Vagina (tissue), 2 donors: Measurements from ENCODE around the gene PPFIBP2.

Experiments
- CTCF ChIP-seq, 3 experiments: fragments of 450-650 bp in 2 of 3; fragments of 200-600 bp in 1 of 3; sonication (generic) in 1 of 3; IDR thresholded peaks; one replicate each; pipeline ENCODE4 v1.5.1; 2017 to 2019; ENCODE audit warnings: antibody characterized with exemption in 3 of 3, mild to moderate bottlenecking in 2 of 3, moderate library complexity in 2 of 3
- POLR2A ChIP-seq, 2 donors: fragments of 450-650 bp; IDR thresholded peaks; one replicate each; pipeline ENCODE4 v1.6.1; 2017; ENCODE audit warnings: antibody characterized with exemption in 2 of 2, mild to moderate bottlenecking in 2 of 2, moderate library complexity in 2 of 2
- POLR2AphosphoS5 ChIP-seq, 2 donors: sonication (generic); formaldehyde crosslinking; IDR thresholded peaks; one replicate each; pipeline ENCODE4 v1.9.0; 2017; ENCODE audit warnings: antibody characterized with exemption in 2 of 2, mild to moderate bottlenecking in 2 of 2, low read depth in 1 of 2; ENCODE audit not compliant: insufficient read depth in 1 of 2

GRCh38 chr11:7548659-7549274 is 35.0 kb downstream of the PPFIBP2 start:
- no peak for TF ChIP-seq CTCF (IDR thresholded peaks at IDR 0.05)
- no peak for TF ChIP-seq POLR2A (IDR thresholded peaks at IDR 0.05)
- TF ChIP-seq POLR2AphosphoS5 (IDR thresholded peaks at IDR 0.05; ENCODE audit: insufficient read depth in 1 of 2, low read depth in 1 of 2) = no peak
